Stimulated activated CD8-positive, alpha-beta memory T cell treated with anti-CD3 and anti-CD28 coated beads, Interleukin-12 subunit alpha, Interleukin-12 subunit beta, amount 100 ng/mL, for 1 hour (primary cell): Measurements from ENCODE around the gene CDC14A.
"Not testable (repeated sequence)": the region's sequence is repeated elsewhere in the genome, so short reads cannot be mapped to it uniquely, and the experiment has no call there.

Experiments
- DNase-seq: peaks from one replicate; pipeline ENCODE4 v3.0.0-alpha.2; 2020; ENCODE audit warnings: low read depth

The CDC14A gene

DNA sequence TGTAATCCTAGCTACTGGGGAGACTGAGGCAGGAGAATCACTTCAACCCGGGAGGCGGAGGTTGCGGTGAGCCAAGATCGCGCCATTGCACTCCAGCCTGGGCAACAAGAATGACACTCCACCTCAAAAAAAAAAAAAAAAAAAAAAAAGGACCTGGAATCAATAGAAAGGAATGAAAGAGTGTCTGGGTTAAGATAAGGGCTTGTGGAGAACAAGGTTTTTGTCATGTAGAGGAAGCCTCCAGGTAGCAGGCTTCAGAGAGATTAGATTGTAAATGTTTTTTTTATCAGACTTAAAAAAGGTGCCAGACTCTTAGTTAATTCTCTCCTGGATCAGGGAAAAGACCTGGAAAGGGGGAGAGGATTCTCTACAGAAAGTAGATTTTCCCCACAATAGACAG lies 14.4 kb upstream of the CDC14A start:
- not testable (repeated sequence) for DNase-seq

DNA sequence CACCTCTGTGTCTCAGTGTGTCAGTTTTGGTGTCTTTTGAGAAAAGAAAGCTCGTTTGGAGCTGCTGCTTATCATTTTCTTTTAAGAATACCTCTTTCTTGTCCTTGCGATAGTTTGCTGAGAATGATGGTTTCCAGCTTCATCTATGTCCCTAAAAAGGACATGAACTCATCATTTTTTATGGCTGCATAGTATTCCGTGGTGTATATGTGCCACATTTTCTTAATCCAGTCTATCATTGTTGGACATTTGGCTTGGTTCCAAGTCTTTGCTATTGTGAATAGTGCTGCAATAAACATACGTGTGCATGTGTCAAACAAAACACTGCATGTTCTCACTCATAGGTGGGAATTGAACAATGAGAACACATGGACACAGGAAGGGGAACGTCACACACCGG lies 12.6 kb upstream of the CDC14A start:
- not testable (repeated sequence) for DNase-seq

DNA sequence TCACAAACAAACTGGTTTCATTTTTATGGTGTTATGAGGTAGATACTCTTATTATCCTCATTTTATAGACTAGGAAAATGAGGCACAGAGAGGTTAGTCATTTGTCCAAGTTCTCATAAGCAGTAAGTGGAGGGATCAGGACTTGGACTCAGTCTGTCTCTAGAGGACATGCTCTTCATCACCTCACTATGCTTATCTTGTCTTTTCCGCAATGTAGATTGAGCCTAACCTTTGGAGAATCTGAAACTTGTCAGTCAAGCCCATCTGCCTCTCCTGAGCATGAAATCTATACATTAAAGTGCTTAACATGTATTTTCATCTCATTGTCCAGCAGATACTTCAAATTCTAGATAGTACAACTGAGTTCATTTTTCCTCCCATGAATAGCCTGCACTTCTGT lies 11.8 kb upstream of the CDC14A start:
- DNase-seq = no peak

DNA sequence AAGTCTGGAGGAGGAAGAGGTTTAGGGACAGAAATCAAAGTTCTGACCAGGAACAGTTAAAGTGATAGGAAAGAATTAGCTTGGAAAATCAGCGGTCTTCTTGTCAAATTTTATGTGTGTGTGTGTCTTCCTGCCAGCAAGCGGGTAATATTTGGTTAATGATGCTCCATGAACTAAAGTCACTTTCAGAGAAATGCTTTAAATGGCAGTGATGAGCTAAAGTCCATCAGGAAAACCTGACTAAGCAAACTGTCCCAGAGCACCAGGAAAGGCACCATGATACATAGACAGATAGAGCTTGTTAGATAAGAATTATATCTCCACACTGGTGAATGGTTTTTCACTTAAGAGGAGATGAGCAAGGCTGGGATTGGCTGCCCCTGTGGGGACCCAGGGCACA lies 10.0 kb upstream of the CDC14A start:
- DNase-seq = no peak

DNA sequence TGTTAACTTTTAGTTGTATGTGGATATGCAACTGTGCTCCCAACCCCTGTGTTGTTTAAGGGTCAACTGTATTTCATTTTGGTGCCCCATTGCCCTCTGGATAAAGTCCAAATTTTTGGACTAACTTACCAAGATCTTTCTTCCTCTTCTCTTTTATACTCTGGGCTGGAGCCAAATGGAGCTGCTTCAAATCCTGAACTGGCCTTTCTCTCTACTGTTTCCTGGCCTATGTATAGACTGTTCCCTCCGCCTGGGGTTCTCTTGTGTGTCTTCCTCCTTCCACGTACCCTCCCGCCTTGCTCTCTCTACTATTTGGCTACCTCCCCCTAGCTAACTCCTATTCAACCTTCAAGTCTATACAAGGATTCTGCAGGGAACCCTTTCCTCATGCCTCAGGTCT lies 8.4 kb upstream of the CDC14A start:
- no peak for DNase-seq

DNA sequence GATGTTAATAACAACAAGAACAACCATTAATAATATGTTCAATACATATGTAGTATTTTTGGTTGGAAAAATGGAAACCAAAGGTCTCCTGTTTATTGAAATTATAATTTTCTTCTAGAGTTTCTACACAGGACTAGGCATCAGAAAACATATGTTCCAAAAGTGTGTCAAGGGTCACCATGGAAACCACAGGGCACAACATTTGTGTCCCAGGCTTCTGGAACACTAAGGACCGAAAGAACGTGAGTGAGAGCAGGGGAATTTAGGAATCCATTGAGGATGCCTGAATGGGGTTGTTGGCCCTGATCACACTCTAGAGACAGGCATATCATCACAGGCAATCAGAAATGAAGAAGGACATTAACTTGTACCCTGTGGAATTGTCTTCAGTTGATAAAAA lies 7.5 kb upstream of the CDC14A start:
- DNase-seq = no peak

DNA sequence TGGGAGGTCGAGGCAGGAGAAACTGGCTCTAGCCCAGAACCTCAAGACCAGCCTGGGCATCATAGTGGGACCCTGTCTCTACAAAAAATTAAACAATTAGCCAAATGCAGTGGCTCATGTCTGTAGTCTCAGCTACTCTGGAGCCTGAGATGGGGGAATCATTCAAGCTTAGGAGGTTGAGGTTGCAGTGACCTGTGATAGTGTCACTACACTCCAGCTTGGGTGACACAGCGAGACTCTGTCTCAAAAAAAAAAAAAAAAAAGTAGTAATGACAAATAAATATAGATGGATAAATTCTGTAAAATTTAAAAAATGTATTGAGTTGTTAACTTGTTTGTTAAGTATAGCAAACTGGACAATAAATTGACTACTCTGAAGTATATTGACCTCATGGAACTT lies 5.9 kb upstream of the CDC14A start:
- no peak for DNase-seq

DNA sequence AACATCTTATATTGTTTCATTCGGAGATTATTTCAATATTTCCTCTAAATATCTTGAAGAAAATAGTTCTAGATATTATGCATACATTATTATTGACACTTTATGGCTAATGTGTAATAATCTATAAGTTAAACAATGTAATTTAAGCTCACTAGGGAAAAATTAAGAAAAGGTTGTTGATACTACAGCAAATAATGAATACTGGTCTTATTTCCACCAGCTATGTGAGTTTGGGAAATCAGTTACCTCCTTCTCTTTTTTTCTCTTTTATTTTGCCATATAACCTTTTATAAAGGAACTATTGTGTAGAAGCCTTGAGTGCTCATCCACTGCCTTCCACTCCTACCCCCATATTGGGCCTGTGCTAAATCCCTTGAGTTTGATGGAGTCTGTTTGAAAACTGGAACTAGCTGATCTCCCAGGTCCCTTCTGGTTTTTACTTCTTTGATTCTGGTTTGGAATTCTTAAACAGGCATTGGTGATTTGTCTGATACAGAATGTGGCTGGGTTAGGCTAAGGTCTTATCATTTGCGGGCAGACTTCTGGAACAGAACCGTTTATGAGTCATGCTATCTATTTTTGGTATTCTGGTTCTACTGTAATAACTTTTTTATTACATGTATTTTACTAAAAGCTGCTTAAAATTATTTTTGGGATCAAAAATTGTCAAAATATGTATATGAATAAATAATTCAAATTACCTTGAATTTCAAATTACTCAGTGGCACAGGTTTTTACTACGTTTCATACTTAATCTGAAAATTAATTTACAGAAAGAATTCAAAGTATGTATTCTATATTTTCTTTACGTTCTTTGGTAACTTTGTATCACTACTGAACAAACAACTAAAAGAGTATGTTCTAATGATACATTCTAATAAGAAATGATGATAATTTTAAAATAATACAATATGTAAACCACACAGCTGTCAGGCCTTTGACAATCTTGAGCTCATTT lies 5.0 kb upstream of the CDC14A start:
- no peak for DNase-seq

DNA sequence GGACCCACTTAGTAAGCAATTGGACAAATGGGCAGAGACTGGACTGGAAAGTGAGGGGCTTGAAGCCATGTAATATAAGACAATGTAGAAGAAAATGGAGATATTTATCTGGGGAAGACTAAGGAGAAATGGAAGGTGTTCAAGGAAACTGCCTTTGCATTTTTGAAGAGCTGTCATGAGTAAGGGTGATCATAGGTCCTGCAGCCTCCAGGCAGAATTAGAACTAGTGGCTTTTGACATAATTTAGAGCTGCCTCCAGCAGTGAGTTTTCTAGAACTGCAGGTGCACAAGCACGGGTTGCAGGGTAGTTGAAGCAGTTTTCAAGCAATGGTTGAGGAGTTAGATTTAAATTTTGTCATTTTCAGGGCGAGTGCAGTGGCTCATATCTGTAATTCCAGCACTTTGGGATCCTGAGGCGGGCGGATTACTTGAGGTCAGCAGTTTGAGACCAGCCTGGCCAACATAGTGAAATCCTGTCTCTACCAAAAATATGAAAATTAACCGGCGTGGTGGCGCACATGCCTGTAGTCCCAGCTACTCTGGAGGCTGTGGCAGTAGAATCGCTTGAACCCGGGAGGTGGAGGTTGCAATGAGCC lies 3.7 kb upstream of the CDC14A start:
- no peak for DNase-seq

DNA sequence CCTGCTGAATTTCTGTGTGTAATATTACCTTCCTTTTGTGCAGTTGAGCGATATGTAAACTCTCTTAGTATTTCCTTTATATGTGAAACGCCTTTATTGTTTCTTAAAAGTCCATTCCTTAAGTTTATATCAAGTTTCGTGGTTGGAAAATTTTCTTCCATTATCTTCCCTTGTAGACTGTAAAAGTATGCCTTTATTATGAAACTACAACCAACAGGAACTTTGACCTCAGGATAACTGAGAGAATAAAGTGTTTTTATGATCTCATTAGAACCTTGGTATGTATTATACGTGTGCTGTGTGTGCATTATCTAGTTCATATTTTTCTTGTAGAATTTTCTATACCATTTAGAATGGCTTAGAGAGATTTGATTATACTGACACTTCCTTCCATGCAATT lies 3.1 kb upstream of the CDC14A start:
- DNase-seq = no peak

DNA sequence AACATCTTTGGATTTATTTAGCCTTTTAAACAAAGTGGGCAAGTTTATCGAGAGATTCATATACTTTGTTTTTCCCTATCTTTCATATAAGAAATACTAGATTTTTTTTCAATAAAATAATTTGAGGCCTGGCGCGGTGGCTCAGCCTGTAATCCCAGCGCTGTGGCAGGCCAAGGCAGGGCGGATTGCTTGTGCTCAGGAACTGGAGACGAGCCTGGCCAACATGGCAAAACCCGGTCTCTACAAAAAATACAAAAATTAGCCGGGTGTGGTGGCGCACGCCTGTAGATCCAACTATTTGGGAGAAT lies 1.6 kb upstream of the CDC14A start:
- no peak for DNase-seq

DNA sequence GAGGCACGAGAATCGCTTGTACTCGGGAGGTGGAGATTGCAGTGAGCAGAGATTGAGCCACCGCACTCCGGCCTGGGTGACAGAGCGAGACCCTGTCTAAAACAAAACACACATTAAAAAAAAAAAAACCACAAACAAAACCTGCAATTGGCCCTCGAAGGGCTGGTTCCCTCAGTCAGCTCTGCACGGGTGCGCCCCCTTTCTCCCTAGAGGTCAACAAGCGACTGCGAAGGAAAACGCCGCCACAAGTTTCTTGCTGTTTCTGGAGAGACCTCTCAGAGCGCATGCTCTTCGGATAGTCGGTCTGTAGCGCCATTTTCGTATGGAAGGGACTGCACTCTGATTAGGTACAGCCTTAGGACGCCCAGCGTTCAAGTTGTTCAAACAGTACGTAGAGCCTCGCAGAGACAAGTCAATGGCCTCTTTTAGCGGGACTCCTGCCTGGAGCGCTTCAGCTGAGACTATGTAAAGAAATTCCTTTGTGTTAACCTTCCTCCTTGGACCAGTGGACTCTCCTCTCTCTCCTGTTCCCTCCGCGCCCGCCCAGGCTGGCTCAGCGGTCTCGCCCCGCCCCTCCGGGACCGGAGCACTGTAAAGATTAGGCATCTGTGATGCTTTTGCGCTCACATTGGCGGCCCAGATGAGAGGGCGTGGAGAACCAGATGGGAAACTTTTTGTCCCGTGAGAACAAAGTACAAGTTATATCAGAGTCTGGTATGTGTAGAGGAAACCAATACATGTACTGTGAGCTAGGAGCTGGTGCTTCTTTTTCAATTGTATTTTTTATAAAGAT lies 1.0 kb upstream of the CDC14A start:
- DNase-seq = peak; percentile 70

DNA sequence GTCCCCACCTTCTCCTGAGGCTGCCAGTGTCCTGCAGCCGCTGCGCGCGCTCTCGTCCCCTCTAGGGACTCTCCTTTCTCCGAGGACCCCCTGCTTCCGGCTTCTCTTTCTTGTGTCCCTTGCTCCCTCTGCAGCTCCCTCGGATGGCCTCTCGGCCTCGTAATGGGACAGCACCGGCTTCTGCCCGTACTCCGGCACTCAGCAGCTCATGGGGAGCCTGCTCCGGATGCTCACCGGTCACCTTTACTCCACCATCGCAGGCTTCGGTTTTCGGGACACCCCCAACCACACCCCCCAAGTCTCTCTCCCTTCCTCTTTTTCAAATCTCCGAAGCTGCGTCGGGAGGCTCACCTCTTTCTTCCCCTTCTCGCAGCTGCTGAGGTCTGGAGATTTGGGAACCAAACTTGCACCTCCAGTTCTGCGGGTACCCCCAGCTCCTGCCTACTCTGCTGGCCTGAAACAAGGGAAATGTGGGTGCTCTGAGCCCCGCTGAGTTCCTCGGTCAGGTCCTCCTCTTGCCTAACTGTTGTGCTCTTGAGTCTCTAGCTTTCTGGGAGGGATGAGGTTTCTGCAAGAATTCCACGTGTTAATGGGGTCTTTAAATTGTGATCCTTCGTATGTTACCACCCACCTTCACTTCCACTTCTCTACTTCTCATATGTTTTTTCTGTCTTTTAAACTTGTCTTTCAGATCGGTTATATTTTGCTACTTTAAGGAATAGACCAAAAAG lies 930 bp downstream of the CDC14A start:
- DNase-seq = no peak

DNA sequence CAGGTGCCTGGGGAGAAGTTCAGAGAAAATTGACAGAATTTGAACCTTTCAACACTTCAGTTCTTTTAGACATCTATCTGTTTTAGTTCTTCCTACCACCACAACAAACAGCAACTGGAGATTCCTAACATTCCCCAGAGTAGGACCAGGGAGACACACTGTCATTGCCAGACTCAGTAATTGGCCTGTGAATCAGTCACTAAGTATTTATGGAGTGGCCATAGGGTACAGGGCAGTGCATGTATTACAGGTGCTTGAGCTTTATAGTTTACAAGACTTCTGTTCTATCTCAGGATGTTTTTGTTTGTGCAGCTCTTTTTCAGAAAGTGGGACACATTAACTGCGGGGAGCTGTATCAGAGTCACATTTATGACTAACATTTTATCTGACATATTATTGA lies 1.7 kb downstream of the CDC14A start:
- DNase-seq = no peak

DNA sequence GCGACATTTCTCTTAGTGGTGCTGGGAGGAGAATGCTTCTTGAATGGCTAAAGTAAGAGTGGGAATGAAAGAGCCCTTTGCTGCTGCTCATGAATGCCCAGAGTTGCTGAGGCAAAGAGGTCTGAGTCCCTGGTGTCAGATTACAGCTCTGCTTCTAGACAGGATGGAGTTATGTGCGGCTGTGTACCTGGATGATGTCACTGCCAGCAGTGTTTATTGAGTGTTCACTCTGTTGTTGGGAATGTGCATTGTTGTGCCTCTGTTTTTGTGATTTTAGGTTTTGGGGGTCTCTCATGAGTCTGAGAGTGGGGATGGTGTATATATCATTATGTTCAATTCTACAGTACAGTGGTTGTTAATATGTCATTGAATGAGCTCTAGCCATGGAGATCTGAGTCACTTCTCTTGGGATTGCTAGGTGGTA lies 2.7 kb downstream of the CDC14A start:
- no peak for DNase-seq

DNA sequence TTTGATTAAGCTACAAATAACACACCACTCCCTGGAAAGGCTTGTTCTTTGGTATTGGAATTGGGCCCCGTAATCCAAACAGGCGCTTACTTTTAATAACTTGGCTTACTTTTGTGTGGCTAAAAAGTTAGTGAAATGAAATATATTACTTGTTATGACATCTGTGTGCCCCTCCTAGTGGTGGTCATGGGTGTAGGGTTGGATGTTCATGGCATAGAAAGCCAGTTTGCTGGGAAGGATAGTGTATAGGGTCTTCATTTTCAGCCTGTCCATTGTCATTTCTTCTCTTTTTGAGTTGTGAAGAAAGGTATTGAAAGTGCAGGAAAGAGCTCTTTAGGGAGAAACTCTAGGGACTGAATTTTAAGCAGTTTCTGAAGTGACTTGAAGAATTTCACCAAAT lies 5.9 kb downstream of the CDC14A start:
- no peak for DNase-seq

DNA sequence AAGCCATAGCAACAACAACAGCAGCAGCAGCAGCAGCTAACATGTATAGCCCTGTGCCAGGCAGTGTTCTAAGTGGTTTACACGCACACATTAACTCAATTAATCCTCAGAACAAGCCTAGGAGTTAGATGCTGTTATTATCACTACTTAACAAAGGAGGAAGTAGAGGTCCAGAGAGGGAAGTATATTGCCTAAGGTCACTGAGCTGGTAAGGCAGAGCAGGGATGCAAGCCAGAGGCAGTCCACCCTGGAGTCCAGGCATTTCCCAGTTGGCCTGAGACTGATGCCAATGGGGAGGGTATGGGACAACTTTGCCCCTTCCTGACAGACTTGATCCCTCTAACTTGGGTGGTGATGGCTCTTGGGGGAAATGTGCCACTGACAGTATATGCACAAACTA lies 6.8 kb downstream of the CDC14A start:
- no peak for DNase-seq

DNA sequence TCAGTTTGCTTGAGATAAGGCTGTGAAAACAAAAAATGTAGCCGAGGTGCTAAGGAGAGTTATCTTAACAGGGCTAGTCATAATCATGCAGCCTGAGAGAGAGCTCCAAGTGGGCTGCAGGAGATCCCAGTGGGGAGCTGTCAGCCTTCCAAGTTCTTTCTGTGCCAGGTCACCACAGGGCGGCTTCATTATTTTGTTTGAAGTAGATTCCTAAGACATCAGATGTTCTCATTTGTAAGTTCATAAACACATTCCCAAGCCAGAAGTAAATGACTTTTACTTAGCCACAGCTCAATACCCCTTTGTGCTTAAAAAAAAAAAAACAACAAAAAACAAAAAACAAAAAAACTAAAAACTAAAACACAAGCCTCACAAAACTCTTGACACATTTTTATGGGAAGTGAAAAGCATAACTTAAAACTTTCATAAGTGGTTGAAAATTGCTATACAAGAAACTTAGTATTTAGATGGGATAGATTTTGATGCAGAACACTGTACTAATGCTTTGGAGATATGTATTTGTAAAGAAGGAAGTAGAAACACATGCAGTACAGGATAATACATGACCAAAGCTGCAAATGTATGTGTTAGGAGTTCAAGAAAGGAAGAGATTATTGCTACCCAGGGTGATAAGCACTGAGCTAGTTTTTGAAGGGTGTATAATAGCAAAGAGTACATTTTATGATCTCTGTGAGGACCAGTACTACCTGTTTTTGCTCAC lies 8.6 kb downstream of the CDC14A start:
- no peak for DNase-seq

DNA sequence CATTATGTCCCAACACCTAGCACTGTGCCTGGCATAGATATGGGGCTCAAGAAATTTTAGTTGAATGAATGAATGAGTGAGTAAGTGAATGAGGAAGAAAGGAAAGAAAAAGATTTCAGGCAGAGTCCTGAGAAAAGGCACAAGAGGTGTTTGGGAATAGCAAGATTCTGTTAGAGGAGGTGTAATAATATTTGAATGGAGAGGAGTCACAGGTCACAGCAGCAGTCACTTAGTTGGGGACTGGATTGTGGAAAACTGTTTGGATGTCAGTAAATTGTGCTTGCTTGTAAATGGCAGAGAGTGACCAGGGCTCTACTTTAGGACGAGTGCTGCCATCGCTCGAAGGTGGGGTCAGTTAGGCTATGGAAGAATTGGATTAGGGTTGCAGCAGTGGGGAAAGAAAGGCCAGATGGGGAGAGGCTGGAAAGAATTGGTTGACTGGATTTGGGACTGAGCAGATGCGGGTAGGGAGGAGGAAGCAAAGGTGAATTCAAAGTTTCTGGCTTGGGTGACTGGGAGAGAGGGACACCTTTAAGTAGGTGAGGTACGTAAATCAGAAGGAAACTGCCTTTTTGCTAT lies 9.3 kb downstream of the CDC14A start:
- DNase-seq = no peak

DNA sequence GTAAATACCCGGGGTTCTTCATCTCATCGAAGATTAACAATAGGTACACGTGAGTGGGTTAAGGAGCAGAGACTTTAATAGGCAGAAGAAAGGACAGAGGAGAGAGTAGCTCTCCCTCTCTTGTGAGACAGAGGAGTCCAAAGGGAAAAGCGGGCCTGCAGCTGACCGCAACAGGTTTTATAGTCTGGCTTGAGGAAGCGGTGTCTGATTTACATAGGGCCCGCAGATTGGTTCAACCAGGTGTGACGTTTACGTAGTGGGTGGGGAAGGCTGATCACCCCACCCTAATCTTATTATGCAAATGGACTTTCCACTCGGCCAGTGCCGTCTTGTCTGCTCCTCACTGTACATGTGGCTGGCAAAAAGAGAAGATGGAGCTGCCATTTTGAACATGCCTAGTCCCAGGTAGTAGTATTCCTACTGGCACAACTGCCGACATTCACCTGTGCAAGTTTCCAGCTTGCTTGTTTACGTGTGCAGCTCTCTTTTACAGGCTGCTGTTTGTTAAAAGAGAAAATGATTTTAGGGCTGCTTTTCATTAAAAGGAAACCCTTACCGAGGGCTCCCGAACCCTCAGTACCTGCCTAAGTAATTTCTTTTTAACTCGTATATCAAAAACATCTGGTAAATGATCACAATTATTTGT lies 10.6 kb downstream of the CDC14A start:
- DNase-seq = no peak

DNA sequence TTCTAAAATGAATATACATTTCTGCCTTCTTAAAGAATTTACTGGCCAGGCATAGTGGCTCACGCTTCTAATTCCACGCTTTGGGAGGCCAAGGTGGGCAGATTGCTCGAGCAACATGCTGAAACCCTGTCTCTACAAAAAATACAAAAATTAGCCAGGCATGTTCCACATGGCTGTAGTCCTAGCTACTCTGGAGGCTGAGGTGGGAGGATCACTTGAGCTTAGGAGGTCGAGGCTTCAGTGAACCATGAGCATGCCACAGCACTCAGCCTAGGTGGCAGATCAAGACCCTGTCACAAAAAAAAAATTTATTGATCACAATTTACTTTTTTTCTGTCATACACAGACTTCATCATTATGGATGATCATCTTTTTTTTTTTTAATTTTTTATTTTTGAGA lies 11.5 kb downstream of the CDC14A start:
- DNase-seq = no peak
